H1 (cell line): ENCODE data around the gene ANKH. TPM values are rescaled to one million over a fixed set of nuclear protein-coding genes. Genes with fewer than 3 reads are reported as not detected.

Experiments used
- CTCF ChIA-PET: fragments of 300-600 bp; sonication (Branson Sonifier 250); formaldehyde crosslinking; loops from one replicate; lab custom pipeline; 2021; ENCODE audit not compliant: partially characterized antibody; lab: Charles Lee
- POLR2A ChIA-PET: fragments of 300-600 bp; sonication (Branson Sonifier 250); formaldehyde crosslinking; loops from one replicate; lab custom pipeline; 2021; ENCODE audit warnings: inconsistent platforms; ENCODE audit not compliant: partially characterized antibody; lab: Charles Lee
- DNase-seq, 2 experiments: peaks; one replicate each; pipeline versions ENCODE4 v3.0.0 to v3.0.0-alpha.2; 2010 to 2022; ENCODE audit warnings: low spot score in 2 of 2, low read depth in 1 of 2, mixed read lengths in 1 of 2
- FAIRE-seq: peaks from 2 replicates; lab custom pipeline; 2011; peaks lifted over from hg19 to GRCh38; lab: Jason Lieb, UNC
- H2AFZ ChIP-seq: 2 replicates; pipeline ENCODE4 v1.8.1; 2012; ENCODE audit warnings: low read length, inconsistent platforms
- H2AK5ac ChIP-seq: 2 replicates; pipeline ENCODE4 v1.6.1; 2013; ENCODE audit warnings: low read depth, low read length
- H2BK120ac ChIP-seq: replicated peaks from 2 replicates; pipeline ENCODE3; 2013; ENCODE audit warnings: low read depth, low read length, inconsistent platforms
- H2BK12ac ChIP-seq: 2 replicates; pipeline ENCODE4 v1.6.1; 2013; ENCODE audit warnings: low read depth, low read length
- H2BK15ac ChIP-seq: 2 replicates; pipeline ENCODE4 v1.6.1; 2013; ENCODE audit warnings: low read length
- H2BK20ac ChIP-seq: 2 replicates; pipeline ENCODE4 v1.6.1; 2013; ENCODE audit warnings: low read length
- H2BK5ac ChIP-seq: 2 replicates; pipeline ENCODE4 v1.6.1; 2013; ENCODE audit warnings: low read depth, low read length
- H3K14ac ChIP-seq: 2 replicates; pipeline ENCODE4 v1.6.1; 2013; ENCODE audit warnings: inconsistent platforms; ENCODE audit not compliant: insufficient read length
- H3K18ac ChIP-seq: 2 replicates; pipeline ENCODE4 v1.6.1; 2013; ENCODE audit warnings: low read length; ENCODE audit errors: extremely low read depth
- H3K23ac ChIP-seq: 2 replicates; pipeline ENCODE4 v1.6.1; 2013; ENCODE audit warnings: inconsistent platforms; ENCODE audit not compliant: insufficient read length
- H3K23me2 ChIP-seq: 2 replicates; pipeline ENCODE4 v1.6.1; 2013; ENCODE audit warnings: low read depth, low read length
- H3K27ac ChIP-seq: 2 replicates; pipeline ENCODE4 v1.6.1; 2011; ENCODE audit warnings: low read depth, low read length, inconsistent platforms
- H3K27me3 ChIP-seq, 4 experiments: replicated peaks in 1 of 4; 1 replicate in 1 of 4; 2 replicates in 3 of 4; pipeline versions ENCODE4 v1.6.1 to v1.8.1; 2011 to 2013; ENCODE audit warnings: low read length in 3 of 4, mild to moderate bottlenecking in 3 of 4, inconsistent platforms in 2 of 4, mixed read lengths in 2 of 4, moderate library complexity in 1 of 4; ENCODE audit not compliant: control insufficient read depth in 3 of 4, insufficient read depth in 3 of 4; ENCODE audit errors: extremely low read depth in 1 of 4
- H3K36me3 ChIP-seq, 4 experiments: 2 replicates each; pipeline versions ENCODE4 v1.6.1 to v1.8.1; 2011 to 2013; ENCODE audit warnings: mild to moderate bottlenecking in 4 of 4, low read length in 3 of 4, moderate library complexity in 2 of 4, control low read depth in 1 of 4, inconsistent platforms in 1 of 4; ENCODE audit not compliant: insufficient read depth in 4 of 4, control insufficient read depth in 2 of 4
- H3K4ac ChIP-seq: replicated peaks from 2 replicates; pipeline ENCODE3; 2013; ENCODE audit warnings: low read length, low read depth, mixed read lengths, inconsistent platforms; ENCODE audit not compliant: insufficient read length
- H3K4me1 ChIP-seq, 4 experiments: replicated peaks in 1 of 4; 1 replicate in 1 of 4; 2 replicates in 3 of 4; pipeline versions ENCODE4 v1.6.1 to v1.8.1; 2011 to 2013; ENCODE audit warnings: low read length in 3 of 4, inconsistent platforms in 2 of 4, mixed read lengths in 1 of 4; ENCODE audit not compliant: insufficient read depth in 4 of 4, control insufficient read depth in 3 of 4
- H3K4me2 ChIP-seq, 2 experiments: 2 replicates each; pipeline versions ENCODE4 v1.6.1 to v1.8.1; 2011 to 2013; ENCODE audit warnings: low read depth in 2 of 2, low read length in 2 of 2, control low read depth in 1 of 2, inconsistent platforms in 1 of 2, mild to moderate bottlenecking in 1 of 2; ENCODE audit not compliant: insufficient read depth in 1 of 2
- H3K4me3 ChIP-seq, 4 experiments: fragments of 200-600, 300-600 bp in 1 of 4; sonication (generic), shearing (Covaris generic), sonication (Bioruptor Twin) in 1 of 4; 2 replicates each; pipeline versions ENCODE4 v1.5.1 to v1.8.1; 2011 to 2016; ENCODE audit warnings: low read length in 4 of 4, low read depth in 3 of 4, control low read depth in 2 of 4, inconsistent platforms in 2 of 4, mild to moderate bottlenecking in 2 of 4, mixed read lengths in 1 of 4, moderate library complexity in 1 of 4; ENCODE audit not compliant: insufficient read depth in 2 of 4; ENCODE audit errors: extremely low read depth in 1 of 4
- H3K56ac ChIP-seq: replicated peaks from 2 replicates; pipeline ENCODE3; 2013; ENCODE audit warnings: low read depth, mild to moderate bottlenecking, mixed read lengths, low read length, inconsistent platforms; ENCODE audit not compliant: insufficient read length
- H3K79me1 ChIP-seq: 2 replicates; pipeline ENCODE4 v1.6.1; 2013; ENCODE audit warnings: low read depth, low read length, control low read depth
- H3K79me2 ChIP-seq, 2 experiments: 2 replicates each; pipeline versions ENCODE4 v1.6.1 to v1.8.1; 2012 to 2013; ENCODE audit warnings: low read length in 2 of 2, mild to moderate bottlenecking in 2 of 2, inconsistent platforms in 1 of 2; ENCODE audit not compliant: insufficient read depth in 2 of 2, control insufficient read depth in 1 of 2
- H3K9ac ChIP-seq, 4 experiments: replicated peaks in 1 of 4; 1 replicate in 1 of 4; 2 replicates in 3 of 4; pipeline versions ENCODE4 v1.6.1 to v1.8.1; 2011 to 2013; ENCODE audit warnings: low read depth in 3 of 4, low read length in 3 of 4, control low read depth in 2 of 4, mild to moderate bottlenecking in 2 of 4, moderate library complexity in 2 of 4, inconsistent platforms in 1 of 4; ENCODE audit errors: extremely low read depth in 1 of 4
- H3K9me3 ChIP-seq, 2 experiments: 2 replicates each; pipeline versions ENCODE4 v1.6.1 to v1.8.1; 2012 to 2013; ENCODE audit warnings: mild to moderate bottlenecking in 2 of 2, moderate library complexity in 2 of 2, control low read depth in 1 of 2, inconsistent platforms in 1 of 2, low read depth in 1 of 2, low read length in 1 of 2, mixed read lengths in 1 of 2; ENCODE audit not compliant: insufficient read depth in 2 of 2
- H4K20me1 ChIP-seq, 2 experiments: replicated peaks in 1 of 2; 2 replicates each; pipeline versions ENCODE3 to v1.8.1; 2011 to 2013; ENCODE audit warnings: inconsistent platforms in 2 of 2, low read length in 2 of 2, mild to moderate bottlenecking in 1 of 2; ENCODE audit not compliant: insufficient read depth in 2 of 2, control insufficient read depth in 1 of 2
- H4K5ac ChIP-seq: 2 replicates; pipeline ENCODE4 v1.6.1; 2013; ENCODE audit warnings: low read length, low read depth, mixed read lengths, inconsistent platforms; ENCODE audit not compliant: insufficient read length
- H4K8ac ChIP-seq: 2 replicates; pipeline ENCODE4 v1.8.0; 2013; ENCODE audit warnings: mild to moderate bottlenecking, moderate library complexity, low read length, inconsistent platforms; ENCODE audit not compliant: insufficient read depth; ENCODE audit errors: extremely low read depth
- H4K91ac ChIP-seq: replicated peaks from 2 replicates; pipeline ENCODE3; 2013; ENCODE audit warnings: low read length, mixed read lengths, inconsistent platforms; ENCODE audit not compliant: insufficient read length
- CHD2 ChIP-seq: IDR thresholded peaks from 2 replicates; pipeline ENCODE4 v1.6.1; 2012; ENCODE audit warnings: low read length, improper control_type of control experiment
- E2F6 ChIP-seq: IDR thresholded peaks from 2 replicates; pipeline ENCODE4 v1.6.1; 2012; ENCODE audit warnings: inconsistent platforms
- GABPA ChIP-seq: IDR thresholded peaks from 2 replicates; pipeline ENCODE4 v1.6.1; 2011; ENCODE audit warnings: mild to moderate bottlenecking, low read length, moderate library complexity, borderline replicate concordance; ENCODE audit not compliant: insufficient read depth
- NANOG ChIP-seq: IDR thresholded peaks from 2 replicates; pipeline ENCODE4 v1.6.1; 2011; ENCODE audit warnings: low read length, low read depth, mild to moderate bottlenecking, inconsistent platforms; ENCODE audit not compliant: insufficient read depth, poor library complexity, severe bottlenecking
- POU5F1 ChIP-seq: IDR thresholded peaks from 2 replicates; pipeline ENCODE4 v1.6.1; 2011; ENCODE audit warnings: low read depth, mild to moderate bottlenecking, low read length, moderate library complexity
- SIX5 ChIP-seq: IDR thresholded peaks from 2 replicates; pipeline ENCODE4 v1.6.1; 2011; ENCODE audit warnings: mild to moderate bottlenecking, low read depth, low read length
- TAF1 ChIP-seq: IDR thresholded peaks from 2 replicates; pipeline ENCODE4 v1.6.1; 2011; ENCODE audit warnings: mild to moderate bottlenecking, low read depth, low read length
- TBP ChIP-seq: IDR thresholded peaks from 2 replicates; pipeline ENCODE4 v1.6.1; 2011; ENCODE audit warnings: low read depth, low read length, improper control_type of control experiment
- TCF12 ChIP-seq: IDR thresholded peaks from 2 replicates; pipeline ENCODE4 v1.6.1; 2011; ENCODE audit warnings: low read depth, mild to moderate bottlenecking, low read length
- WGBS, 2 experiments: shearing (Covaris generic) in 1 of 2; methylation state at CpG; one replicate each; pipeline versions ENCODE4 v1.1.6 to v1.1.7; 2013 to 2015; ENCODE audit warnings: low lambda C conversion rate in 2 of 2, mixed read lengths in 2 of 2, inconsistent platforms in 1 of 2, low coverage in 1 of 2, missing lambda C conversion rate in 1 of 2; ENCODE audit not compliant: insufficient replicate concordance in 2 of 2, insufficient coverage in 1 of 2, insufficient read length in 1 of 2; ENCODE audit errors: extremely low coverage in 1 of 2, missing lambda C conversion rate in 1 of 2; 5-methylcytosine and 5-hydroxymethylcytosine counted together
- polyA plus RNA-seq, 7 experiments: library from polyadenylated mRNA; depleted of rRNA in 3 of 7; stranded (reverse) in 5 of 7; unstranded in 2 of 7; fragments of >200 nt in 5 of 7; fragments of 200-250 nt in 2 of 7; gene quantifications; 1 replicate in 5 of 7; 2 replicates in 1 of 7; 4 replicates in 1 of 7; pipeline versions ENCODE4 v1.2.1 to v1.2.3, GENCODE V29; 2011 to 2013; ENCODE audit warnings: missing spikeins in 2 of 7, mixed read lengths in 2 of 7
- total RNA-seq: library from RNA; stranded (reverse); fragmentation: NEBNext Ultra II Directional; extraction: Animal tissue kit (Norgen Biotek cat#: 25700); gene quantifications from 2 replicates; pipeline ENCODE4 v1.2.1, GENCODE V29; 2021

Gene ANKH
- total and polyA plus RNA-seq, 2 of the 8 experiments (the other 6 are each of a cell fraction or from before 2014, with no cell fraction given): 5.3 to 13.0 TPM

- POLR2A ChIA-PET: no interaction called here
These were observed 169.2 kb downstream of the ANKH start for GRCh38 chr5:14702238-14702839.

More at GRCh38 chr5:14702238-14702839, 169.2 kb downstream of the ANKH start:
- Histone ChIP-seq H3K4me3 (no peak overlapping the region), H3K23ac (no peak overlapping the region), H2BK20ac (no peak overlapping the region), H4K20me1 (peaks cover 0 to 2% of the 10 kb centered on the region in 2 experiments), H2BK15ac (no peak overlapping the region), H3K36me3 (peaks cover 0 to 8% (median 2%) of the 10 kb centered on the region in 4 experiments; a peak in 4 of 8 replicates), H3K4me1 (no peaks in the 10 kb centered on the region), H2AFZ (no peak overlapping the region), H3K56ac (no peak overlapping the region), H4K91ac (no peak overlapping the region), H4K5ac (no peak overlapping the region), H4K8ac (0 out of 2 replicates have a peak overlapping the region, but pooled peaks have one; percentile 12), H3K27me3 (peaks cover 0 to 3% (median under 1%) of the 10 kb centered on the region in 4 experiments; a peak in 2 of 7 replicates), H3K9me3 (no peaks in the 10 kb centered on the region), H2BK120ac (no peak overlapping the region), H3K4ac (no peak overlapping the region), H3K79me1 (no peaks in the 10 kb centered on the region; the same call in 1 of the 2 replicates), H3K18ac (no peak overlapping the region), H3K79me2 (no peaks in the 10 kb centered on the region), H2BK12ac (no peak overlapping the region), H3K4me2 (no peak overlapping the region), H3K9ac (no peak overlapping the region), H3K27ac (no peak overlapping the region), H2AK5ac (no peak overlapping the region), H2BK5ac (no peak overlapping the region), H3K23me2 (no peaks in the 10 kb centered on the region), H3K14ac (no peak overlapping the region)
- CTCF ChIA-PET: interaction anchor here (0.6 to 3.1 kb wide), 7 partner anchors 10 to 301 kb away, joined by 3 to 13 read pairs (median 4); no protein-coding TSS in a partner anchor
- FAIRE-seq: no peak
- no peak for TF ChIP-seq GABPA
- no peak for TF ChIP-seq CHD2
- TF ChIP-seq SIX5: no peak
- TF ChIP-seq TCF12: no peak
- no peak for TF ChIP-seq TAF1
- TF ChIP-seq NANOG: no peak
- TF ChIP-seq POU5F1: no peak
- TF ChIP-seq E2F6: no peak
- no peak for TF ChIP-seq TBP
- WGBS, 2 experiments: 84 to 100% methylated on average over 1 to 11 of the region's 11 CpGs
- DNase-seq: no peak
